Stimulated activated CD4-positive, alpha-beta T cell treated with anti-CD3 and anti-CD28 coated beads, TNF-alpha, amount 100 ng/mL, for 48 hours (primary cell): ENCODE data around the gene SOX15.
"Not testable (repeated sequence)": the region's sequence is repeated elsewhere in the genome, so short reads cannot be mapped to it uniquely, and the experiment has no call there.

ENCODE experiments used
- DNase-seq, 3 donors: peaks; one replicate each; pipeline ENCODE4 v3.0.0-alpha.2; 2020; ENCODE audit warnings: low read depth in 3 of 3

The SOX15 gene

GRCh38 chr17:7589891-7590691 is at the start of gene SOX15:
SOX15 (minus strand) TSS chr17:7590094; CDS start chr17:7589676, 418 bp downstream.
- no peak for DNase-seq

GRCh38 chr17:7636163-7636562 is 46.3 kb upstream of the SOX15 start:
- DNase-seq: no peak

- no peak for DNase-seq
These were observed 44.5 kb upstream of the SOX15 start for GRCh38 chr17:7634384-7634783.

GRCh38 chr17:7633093-7633492 is 43.2 kb upstream of the SOX15 start:
- no peak for DNase-seq

GRCh38 chr17:7632492-7632894 is 42.6 kb upstream of the SOX15 start:
- DNase-seq: no peak

GRCh38 chr17:7631398-7632380 is 41.8 kb upstream of the SOX15 start:
- no peak for DNase-seq

- DNase-seq: no peak
These were observed 40.2 kb upstream of the SOX15 start, which contains the start of gene SHBG for GRCh38 chr17:7629939-7630571. SHBG (plus strand) TSS chr17:7630135; CDS start chr17:7630173, 38 bp downstream.

- peak; percentile 69 to 84 (median 77) for DNase-seq
These were observed 37.6 kb upstream of the SOX15 start, which contains the start of gene SAT2 for GRCh38 chr17:7627250-7628121. SAT2 (minus strand) TSS chr17:7627821; CDS start chr17:7627635, 186 bp downstream.

GRCh38 chr17:7626956-7627249 is 37.0 kb upstream of the SOX15 start:
- no peak for DNase-seq

- DNase-seq: no peak
These were observed 36.4 kb upstream of the SOX15 start for GRCh38 chr17:7626307-7626706.

GRCh38 chr17:7625749-7626148 is 35.9 kb upstream of the SOX15 start:
- DNase-seq: not testable (repeated sequence)

GRCh38 chr17:7623661-7624060 is 33.8 kb upstream of the SOX15 start:
- DNase-seq: no peak

- DNase-seq: no peak
These were observed 30.9 kb upstream of the SOX15 start for GRCh38 chr17:7620835-7621234.

- no peak for DNase-seq
These were observed 28.7 kb upstream of the SOX15 start for GRCh38 chr17:7618608-7619007.

GRCh38 chr17:7615265-7615747 is 25.4 kb upstream of the SOX15 start:
- no peak for DNase-seq

GRCh38 chr17:7614425-7615264 is 24.8 kb upstream of the SOX15 start, which contains the start of gene FXR2:
FXR2 (minus strand) TSS chr17:7614897; CDS start chr17:7614532, 365 bp downstream.
- peak; percentile 98 to 99 (median 99) for DNase-seq

GRCh38 chr17:7613769-7614424 is 24.0 kb upstream of the SOX15 start:
- DNase-seq: no peak

- no peak for DNase-seq
These were observed 22.4 kb upstream of the SOX15 start for GRCh38 chr17:7612294-7612640.

GRCh38 chr17:7611635-7612293 is 21.9 kb upstream of the SOX15 start:
- no peak for DNase-seq
